NCI-H510A (cell line): ENCODE results near the gene FLCN.
"Not testable (repeated sequence)": the region's sequence is repeated elsewhere in the genome, so short reads cannot be mapped to it uniquely, and the experiment has no call there.

ENCODE experiments used
- DNase-seq: peaks from one replicate; lab custom pipeline; 2025; lab: John Stamatoyannopoulos, UW

The FLCN gene, protein sequence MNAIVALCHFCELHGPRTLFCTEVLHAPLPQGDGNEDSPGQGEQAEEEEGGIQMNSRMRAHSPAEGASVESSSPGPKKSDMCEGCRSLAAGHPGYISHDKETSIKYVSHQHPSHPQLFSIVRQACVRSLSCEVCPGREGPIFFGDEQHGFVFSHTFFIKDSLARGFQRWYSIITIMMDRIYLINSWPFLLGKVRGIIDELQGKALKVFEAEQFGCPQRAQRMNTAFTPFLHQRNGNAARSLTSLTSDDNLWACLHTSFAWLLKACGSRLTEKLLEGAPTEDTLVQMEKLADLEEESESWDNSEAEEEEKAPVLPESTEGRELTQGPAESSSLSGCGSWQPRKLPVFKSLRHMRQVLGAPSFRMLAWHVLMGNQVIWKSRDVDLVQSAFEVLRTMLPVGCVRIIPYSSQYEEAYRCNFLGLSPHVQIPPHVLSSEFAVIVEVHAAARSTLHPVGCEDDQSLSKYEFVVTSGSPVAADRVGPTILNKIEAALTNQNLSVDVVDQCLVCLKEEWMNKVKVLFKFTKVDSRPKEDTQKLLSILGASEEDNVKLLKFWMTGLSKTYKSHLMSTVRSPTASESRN

DNA sequence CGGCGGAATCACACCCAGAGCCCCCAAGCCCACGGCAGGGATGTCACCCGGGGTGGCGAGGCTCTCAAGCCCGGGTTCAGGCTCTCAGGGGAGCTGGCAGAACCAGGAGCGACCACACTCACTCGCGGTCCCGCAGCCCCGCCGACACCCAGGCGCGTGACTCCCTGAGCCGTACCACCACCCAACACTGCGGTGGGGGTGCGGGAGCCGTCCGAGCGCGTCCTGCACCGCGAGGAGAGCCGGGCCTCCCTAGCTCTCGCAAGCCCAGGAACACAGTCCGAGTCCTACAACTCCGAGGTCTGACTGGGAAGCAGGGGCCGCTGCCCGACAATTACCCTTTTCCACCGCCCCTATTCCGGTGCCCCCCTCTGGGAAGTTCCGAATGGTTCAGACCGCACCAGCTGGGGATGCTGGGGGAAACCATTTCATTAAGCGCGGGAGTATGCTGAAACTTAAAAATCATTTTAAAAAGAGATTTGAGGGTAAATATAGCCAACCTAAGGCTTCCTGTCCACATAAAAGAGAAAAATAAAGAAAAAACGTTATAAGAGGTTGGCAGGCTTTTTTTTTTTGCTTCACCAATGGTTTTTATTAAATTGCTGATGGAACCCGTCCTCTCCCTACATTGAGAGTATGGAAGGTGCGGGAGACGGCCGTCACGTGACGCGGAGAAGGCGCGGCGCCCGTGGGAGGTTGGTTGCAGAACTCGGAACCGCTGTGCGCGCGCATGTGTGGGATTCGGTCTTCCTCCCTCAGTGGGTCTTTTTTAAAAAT, at the start of gene FLCN:
TSS of gene FLCN (minus strand) at position 143 of the 774 bp plus-strand sequence. CDS start 9,031 bp downstream, outside the sequence.
- peak; percentile 68 for DNase-seq

DNA sequence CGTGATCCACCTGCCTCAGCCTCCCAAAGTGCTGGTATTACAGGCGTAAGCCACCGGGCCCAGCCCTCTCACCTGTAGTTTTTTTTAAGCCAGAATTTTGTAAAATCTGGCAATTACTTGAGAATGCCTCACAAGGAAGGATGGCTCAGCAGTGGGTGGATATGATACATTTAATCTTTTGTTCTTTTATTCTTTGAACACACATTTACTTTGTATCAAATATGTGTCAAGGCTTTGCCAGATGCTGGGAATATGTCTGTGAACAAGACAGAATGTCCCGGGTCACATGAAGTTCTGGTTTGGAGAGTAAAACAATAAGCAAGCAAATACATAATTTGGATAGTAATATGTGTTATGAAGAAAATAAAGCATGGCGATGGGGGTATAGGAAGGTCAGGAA, 49.0 kb upstream of the FLCN start:
- DNase-seq = no peak

DNA sequence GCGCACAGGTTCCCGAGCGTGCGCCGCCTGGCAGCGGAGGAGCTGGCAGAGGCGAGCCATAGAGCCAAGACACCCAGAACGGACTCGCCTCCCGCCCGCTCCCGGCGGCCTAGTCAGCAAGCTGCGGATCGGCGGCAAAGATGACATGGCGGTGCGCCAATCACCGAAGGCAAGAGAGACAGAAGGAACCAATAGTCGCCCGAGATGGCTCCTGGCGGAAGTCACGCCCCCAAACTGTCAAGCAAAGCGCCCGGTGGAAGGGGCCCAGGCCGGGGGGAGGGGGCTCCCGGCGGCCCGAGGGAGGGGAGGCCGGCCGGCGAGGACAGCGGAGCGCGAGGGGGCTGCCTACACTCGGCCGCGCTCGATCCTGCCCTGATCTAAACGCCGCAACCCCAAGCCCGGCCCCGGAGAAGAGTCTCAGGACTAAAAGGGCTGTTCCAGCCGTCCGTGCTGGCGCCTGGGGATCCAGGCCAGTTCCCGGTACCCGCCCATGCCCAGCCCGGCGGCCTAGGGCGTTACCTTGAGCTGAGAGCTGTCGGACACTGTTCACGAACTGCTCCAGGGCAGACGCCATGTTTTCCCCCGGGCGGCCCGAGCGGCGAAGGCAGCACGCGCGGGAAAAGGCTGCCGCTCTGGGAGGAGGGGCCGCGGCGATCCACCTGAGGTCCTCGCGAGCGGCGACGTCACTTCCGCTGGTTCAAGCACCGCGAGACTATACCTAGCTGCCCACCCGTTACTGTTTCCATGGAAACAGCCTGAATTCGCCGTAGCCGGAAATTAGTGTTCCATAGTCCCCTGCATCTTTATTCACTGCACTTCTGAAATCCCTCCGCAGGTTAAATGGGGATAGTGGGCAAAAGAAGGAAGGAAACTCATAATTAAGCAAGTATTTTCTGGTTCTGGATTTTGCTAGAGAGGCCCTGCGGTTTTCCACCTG, 43.9 kb upstream of the FLCN start, which contains the start of gene COPS3:
TSS of gene COPS3 (minus strand) at position 634 of the 937 bp plus-strand sequence. CDS start at position 574, 60 bp downstream.
- DNase-seq = peak; percentile 94

DNA sequence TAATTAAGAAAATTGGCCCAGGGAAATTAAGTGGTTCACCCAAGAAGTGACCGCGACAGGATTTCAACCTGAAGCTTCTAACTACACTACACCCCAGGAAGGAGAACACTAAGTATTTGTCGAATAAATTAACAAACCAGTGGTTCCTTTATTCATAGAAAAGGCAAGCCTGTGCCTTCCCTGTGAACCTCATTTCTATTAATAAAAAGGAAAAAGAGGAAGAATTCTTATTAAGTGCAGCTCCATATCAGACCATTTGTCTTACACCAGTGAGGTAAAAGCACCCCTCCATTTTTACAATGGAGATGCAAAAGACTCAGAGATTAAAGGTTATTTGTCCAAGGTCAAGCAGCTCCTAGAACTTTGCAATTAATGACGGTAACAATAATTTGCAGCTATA, 42.3 kb upstream of the FLCN start:
- no peak for DNase-seq

DNA sequence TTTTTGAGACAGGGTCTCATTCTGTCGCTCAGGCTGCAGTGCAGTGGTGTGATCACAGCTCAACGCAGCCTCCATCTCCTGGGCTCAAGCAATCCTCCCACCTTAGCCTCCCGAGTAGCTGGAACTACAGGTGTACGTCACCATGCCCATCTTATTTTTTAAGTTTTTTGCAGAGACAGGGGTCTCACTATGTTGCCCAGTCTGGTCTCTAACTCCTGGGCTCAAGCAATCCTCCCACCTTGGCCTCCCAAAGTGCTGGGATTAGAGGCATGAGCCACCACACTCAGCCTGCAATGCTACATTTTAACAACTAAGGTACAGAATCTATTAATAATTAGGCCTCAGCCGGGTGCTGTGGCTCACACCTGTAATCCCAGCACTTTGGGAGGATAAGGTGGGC, 40.5 kb upstream of the FLCN start:
- DNase-seq = not testable (repeated sequence)

- DNase-seq = no peak
These were observed 39.0 kb upstream of the FLCN start for GRCh38 chr17:17275971-17276370.

- no peak for DNase-seq
These were observed 33.2 kb upstream of the FLCN start for GRCh38 chr17:17269926-17270773.

- DNase-seq = peak; percentile 14
These were observed 27.5 kb upstream of the FLCN start for GRCh38 chr17:17264430-17264829.

DNA sequence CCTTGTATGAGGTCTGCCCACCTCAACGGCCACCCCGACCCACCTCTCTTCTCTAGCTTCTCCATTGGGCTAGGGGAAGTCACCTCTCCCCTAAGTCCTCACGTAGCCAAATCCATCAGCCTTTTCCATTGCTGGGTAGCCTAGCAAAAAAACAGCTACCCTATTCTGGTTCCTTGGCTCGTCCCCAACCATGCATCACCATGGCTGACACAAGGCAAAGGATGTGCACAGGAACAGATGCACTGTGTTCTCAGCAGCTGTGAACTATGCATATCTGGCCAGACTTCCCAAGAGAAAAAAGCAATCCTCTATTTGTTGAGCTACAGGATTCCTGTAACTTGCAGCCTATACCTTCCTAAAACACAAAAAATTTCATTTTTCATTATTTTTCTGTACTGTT, 22.0 kb upstream of the FLCN start:
- DNase-seq = no peak

DNA sequence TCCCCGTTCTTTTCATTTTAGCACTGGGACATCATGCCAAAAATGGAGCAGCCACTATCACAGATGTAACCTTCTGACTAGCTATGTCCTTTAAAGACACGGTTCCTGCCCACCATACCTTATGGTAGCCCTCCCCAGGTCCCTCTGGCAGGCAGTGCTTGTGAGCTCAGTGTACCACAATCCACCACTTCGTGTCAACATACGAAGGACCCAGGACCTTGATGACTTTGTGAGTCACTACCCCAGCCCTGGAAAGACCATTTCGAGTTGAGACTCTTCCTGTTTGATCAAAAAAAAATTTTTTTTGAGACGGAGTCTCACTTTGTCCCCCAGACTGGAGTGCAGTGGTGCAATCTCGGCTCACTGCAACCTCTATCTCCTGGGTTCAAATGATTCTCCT, 21.0 kb upstream of the FLCN start:
- DNase-seq = no peak

DNA sequence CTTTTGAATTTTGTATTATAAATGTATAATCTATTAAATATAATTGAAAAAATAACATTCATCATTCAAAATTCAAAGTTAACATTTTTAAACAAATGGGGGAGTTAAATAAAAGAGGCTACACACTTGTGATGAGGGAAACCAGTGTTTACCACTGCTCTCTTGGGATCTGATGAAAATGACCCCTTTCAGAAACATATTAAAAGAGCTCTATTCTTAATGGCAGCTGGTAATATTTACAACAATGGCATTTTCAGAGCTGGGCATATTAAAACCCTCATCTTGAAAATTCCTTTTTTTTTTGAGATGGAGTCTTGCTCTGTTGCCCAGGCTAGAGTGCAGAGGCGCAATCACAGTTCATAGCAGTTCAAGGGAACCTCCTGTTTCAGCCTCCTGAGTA, 19.3 kb upstream of the FLCN start:
- no peak for DNase-seq

- DNase-seq = not testable (repeated sequence)
These were observed 18.7 kb upstream of the FLCN start for GRCh38 chr17:17255689-17256088.

DNA sequence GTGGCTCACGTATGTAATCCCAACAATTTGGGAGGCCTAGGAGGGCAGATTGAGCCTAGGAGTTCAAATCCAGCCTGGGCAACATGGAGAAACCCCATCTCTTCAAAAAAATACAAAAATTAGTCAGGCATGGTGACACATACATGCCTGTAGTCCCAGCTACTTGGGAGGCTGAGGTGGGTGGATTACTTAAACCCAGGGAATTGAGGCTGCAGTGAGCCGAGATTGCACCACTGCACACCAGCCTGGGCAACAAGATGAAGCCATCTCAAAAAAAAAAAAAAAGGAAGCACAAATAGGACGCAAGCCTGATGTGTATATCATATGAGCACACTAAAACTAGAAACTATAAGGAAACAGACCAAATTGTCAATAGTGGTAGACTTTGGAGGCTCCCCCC, 17.1 kb upstream of the FLCN start:
- no peak for DNase-seq

DNA sequence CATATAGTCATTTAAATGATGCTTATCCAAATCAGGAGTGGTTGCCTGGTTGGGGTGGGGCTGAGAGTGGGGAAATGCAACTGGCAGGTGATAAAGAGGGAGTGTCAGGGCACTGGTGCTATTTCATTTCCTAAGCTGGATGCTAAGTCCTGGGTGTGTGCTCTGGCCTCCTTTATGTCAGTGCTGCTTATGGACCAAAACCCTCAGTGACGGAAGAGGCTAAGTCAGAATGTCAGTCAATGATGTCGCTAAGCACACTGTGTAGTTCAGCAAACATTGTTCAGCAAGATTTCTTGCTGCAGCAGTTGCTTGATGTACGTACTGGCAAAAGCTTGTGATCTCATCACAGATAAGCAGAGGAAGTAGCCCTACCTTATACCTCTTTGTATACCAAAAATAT, 16.4 kb upstream of the FLCN start:
- no peak for DNase-seq

GRCh38 chr17:17252149-17252661, 15.2 kb upstream of the FLCN start:
- DNase-seq = no peak

- DNase-seq = no peak
These were observed 9.9 kb upstream of the FLCN start for GRCh38 chr17:17246879-17247278.

DNA sequence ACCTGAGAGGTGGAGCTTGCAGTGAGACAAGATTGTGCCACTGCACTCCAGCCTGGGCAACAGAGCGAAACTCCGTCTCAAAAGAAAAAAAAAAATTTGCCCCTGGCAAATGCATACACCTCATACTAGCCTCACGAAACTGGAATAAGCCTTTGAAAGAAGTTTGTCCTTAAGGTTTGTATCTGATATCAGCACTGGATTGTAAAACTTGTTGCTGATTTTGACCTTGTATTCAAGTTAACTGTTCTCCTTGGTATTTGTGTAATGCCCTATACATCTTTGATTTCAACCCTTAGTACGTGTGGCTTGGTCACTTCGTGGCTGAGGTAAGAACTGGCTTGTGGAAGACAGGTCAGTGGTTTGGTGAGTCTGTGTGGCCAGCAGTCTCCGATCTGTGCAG, 6.2 kb upstream of the FLCN start:
- DNase-seq = no peak

DNA sequence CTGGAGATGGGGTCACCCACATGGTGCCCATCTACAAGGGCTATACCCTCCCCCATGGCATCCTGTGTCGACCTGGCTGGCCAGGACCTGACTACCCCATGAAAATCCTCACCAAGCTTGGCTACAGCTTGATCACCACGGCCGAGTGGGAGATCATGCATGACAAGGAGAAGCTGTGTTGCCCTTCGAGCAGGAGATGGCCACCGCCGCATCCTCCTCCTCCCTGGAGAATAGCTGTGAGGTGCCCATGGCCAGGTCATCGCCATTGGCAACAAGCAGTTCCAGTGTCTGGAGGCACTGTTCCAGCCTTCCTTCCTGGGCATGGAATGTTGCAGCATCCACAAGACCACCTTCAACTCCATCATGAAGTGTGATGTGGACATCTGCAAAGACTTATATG, 5.3 kb upstream of the FLCN start:
- no peak for DNase-seq

GRCh38 chr17:17241656-17242055, 4.7 kb upstream of the FLCN start:
- DNase-seq = no peak

GRCh38 chr17:17239832-17240231, 2.9 kb upstream of the FLCN start:
- no peak for DNase-seq
